GM20000 (cell line): Measurements from ENCODE around the gene IHH.
A peak's percentile ranks its signal among the peaks of the same experiment; 100 is the strongest.

Experiments
- DNase-seq: peaks from one replicate; pipeline ENCODE4 v3.0.0; 2012; ENCODE audit warnings: low spot score
- CTCF ChIP-seq: IDR thresholded peaks from 2 replicates; pipeline ENCODE4 v1.5.1; 2012; ENCODE audit warnings: mild to moderate bottlenecking, control low read depth; ENCODE audit errors: extremely low read depth, missing control alignments

Gene IHH

GRCh38 chr2:219054956-219055903 lies 5.5 kb downstream of the IHH start:
- no peak for TF ChIP-seq CTCF
- no peak for DNase-seq

GRCh38 chr2:219049282-219049681 lies 11.4 kb downstream of the IHH start:
- TF ChIP-seq CTCF, result no peak
- no peak for DNase-seq

GRCh38 chr2:219045937-219046550 lies 14.7 kb downstream of the IHH start:
- TF ChIP-seq CTCF, result no peak
- DNase-seq, result peak; percentile 53

GRCh38 chr2:219042750-219043149 lies 18.0 kb downstream of the IHH start:
- no peak for TF ChIP-seq CTCF
- DNase-seq, result no peak

GRCh38 chr2:219042157-219042556 lies 18.6 kb downstream of the IHH start:
- DNase-seq, result no peak
- TF ChIP-seq CTCF, result no peak

- TF ChIP-seq CTCF, result no peak
- no peak for DNase-seq
Measured at GRCh38 chr2:219041252-219041651, 19.5 kb downstream of the IHH start, which contains the start of gene CFAP65. Gene CFAP65, minus strand, starts transcription at chr2:219041516. Its CDS starts 2,468 bp downstream, at chr2:219039048.

- DNase-seq, result no peak
- no peak for TF ChIP-seq CTCF
Measured at GRCh38 chr2:219038600-219038999, 22.1 kb downstream of the IHH start.
